RWPE2 (cell line): ENCODE results near the gene HYAL1.

ENCODE experiments used
- ATAC-seq: fragments of 200-7000 bp; cut with Tn5 transposase; 3 replicates; pipeline ENCODE4 v1.9.1; 2021; ENCODE audit warnings: low read depth
- DNase-seq: peaks from one replicate; pipeline ENCODE4 v3.0.0-alpha.2; 2020; ENCODE audit warnings: low spot score
- H3K27ac ChIP-seq: fragments of 450-650 bp; 2 replicates; pipeline ENCODE4 v1.5.1; 2017; ENCODE audit warnings: mild to moderate bottlenecking; ENCODE audit not compliant: poor library complexity, severe bottlenecking
- H3K27me3 ChIP-seq: fragments of 250-450 bp; sonication (Bioruptor Pico); 2 replicates; pipeline ENCODE4 v1.5.1; 2021; ENCODE audit warnings: mild to moderate bottlenecking, moderate library complexity; ENCODE audit not compliant: insufficient read depth, poor library complexity, severe bottlenecking
- H3K36me3 ChIP-seq: fragments of 250-450 bp; sonication (Bioruptor Pico); 2 replicates; pipeline ENCODE4 v1.5.1; 2020; ENCODE audit warnings: low read depth, mild to moderate bottlenecking, moderate library complexity
- H3K4me1 ChIP-seq: fragments of 250-450 bp; sonication (Bioruptor Pico); 2 replicates; pipeline ENCODE4 v1.5.1; 2021; ENCODE audit warnings: mild to moderate bottlenecking, moderate library complexity; ENCODE audit not compliant: insufficient read depth, poor library complexity, severe bottlenecking
- H3K4me3 ChIP-seq: fragments of 250-450 bp; sonication (Bioruptor Pico); 2 replicates; pipeline ENCODE4 v1.5.1; 2021; ENCODE audit warnings: mild to moderate bottlenecking, moderate library complexity; ENCODE audit not compliant: severe bottlenecking
- H3K9me3 ChIP-seq: fragments of 250-450 bp; sonication (Bioruptor Pico); 2 replicates; pipeline ENCODE4 v1.5.1; 2021; ENCODE audit warnings: mild to moderate bottlenecking, moderate library complexity; ENCODE audit not compliant: severe bottlenecking
- TF ChIP-seq, protein P1 (sequence below): fragments of 450-650 bp; IDR thresholded peaks from one replicate; pipeline ENCODE4 v1.5.1; 2017; ENCODE audit warnings: mild to moderate bottlenecking, moderate library complexity; ENCODE audit not compliant: poor library complexity, severe bottlenecking

The HYAL1 gene

DNA sequence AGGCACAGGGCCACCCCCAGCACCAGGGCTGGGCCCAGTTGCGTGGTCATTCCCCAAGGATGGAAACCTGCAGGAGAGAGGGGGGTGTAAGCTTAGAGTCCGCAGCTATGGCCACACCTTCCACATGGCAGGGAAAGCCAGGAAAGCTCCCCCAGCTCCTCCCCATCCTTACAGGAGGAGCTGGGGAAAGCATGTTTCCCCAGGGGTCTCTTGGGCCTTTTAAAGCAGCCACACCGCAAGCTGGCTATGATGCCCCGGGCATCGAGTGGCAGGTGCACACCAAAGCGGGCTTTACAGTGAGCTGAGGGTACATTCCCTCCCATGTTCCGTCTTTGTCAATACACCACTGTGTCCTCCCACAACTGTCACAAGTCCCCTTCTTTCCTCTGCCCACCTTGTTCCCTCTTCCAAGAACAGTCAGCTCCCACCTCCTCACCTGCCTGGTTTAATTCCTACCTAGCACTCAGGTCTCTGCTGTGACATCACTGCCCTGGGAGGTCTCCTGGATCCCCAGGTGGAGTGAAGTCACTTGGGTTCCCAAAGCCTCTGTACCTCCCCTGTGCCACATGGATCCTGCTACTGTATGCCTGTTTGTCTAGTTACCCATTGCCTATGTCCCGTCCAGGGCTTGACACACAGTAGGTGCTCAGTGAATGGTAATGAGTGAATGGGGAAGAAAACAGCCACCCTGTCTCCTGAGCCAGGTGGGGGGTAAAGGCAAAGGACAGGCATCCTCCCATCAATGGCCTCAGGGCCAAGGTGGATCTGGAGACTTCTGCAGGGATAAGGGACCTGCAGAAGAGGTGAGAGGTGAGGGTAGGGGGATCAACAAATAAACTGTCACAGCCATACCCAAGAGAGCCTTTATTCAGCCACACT is 7.6 kb downstream of the HYAL1 start:
- no peaks in the 10 kb centered on the region for H3K27me3 ChIP-seq
- ATAC-seq, result no peak
- H3K9me3 ChIP-seq, result no peaks in the 10 kb centered on the region
- DNase-seq, result no peak
- TF ChIP-seq, protein P1, sequence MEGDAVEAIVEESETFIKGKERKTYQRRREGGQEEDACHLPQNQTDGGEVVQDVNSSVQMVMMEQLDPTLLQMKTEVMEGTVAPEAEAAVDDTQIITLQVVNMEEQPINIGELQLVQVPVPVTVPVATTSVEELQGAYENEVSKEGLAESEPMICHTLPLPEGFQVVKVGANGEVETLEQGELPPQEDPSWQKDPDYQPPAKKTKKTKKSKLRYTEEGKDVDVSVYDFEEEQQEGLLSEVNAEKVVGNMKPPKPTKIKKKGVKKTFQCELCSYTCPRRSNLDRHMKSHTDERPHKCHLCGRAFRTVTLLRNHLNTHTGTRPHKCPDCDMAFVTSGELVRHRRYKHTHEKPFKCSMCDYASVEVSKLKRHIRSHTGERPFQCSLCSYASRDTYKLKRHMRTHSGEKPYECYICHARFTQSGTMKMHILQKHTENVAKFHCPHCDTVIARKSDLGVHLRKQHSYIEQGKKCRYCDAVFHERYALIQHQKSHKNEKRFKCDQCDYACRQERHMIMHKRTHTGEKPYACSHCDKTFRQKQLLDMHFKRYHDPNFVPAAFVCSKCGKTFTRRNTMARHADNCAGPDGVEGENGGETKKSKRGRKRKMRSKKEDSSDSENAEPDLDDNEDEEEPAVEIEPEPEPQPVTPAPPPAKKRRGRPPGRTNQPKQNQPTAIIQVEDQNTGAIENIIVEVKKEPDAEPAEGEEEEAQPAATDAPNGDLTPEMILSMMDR, result no peak
- H3K27ac ChIP-seq, result no peak overlapping the region
- H3K4me3 ChIP-seq, result no peak overlapping the region
- peaks cover 9% of the 10 kb centered on the region for H3K4me1 ChIP-seq
- no peaks in the 10 kb centered on the region; the same call in 1 of the 2 replicates for H3K36me3 ChIP-seq

DNA sequence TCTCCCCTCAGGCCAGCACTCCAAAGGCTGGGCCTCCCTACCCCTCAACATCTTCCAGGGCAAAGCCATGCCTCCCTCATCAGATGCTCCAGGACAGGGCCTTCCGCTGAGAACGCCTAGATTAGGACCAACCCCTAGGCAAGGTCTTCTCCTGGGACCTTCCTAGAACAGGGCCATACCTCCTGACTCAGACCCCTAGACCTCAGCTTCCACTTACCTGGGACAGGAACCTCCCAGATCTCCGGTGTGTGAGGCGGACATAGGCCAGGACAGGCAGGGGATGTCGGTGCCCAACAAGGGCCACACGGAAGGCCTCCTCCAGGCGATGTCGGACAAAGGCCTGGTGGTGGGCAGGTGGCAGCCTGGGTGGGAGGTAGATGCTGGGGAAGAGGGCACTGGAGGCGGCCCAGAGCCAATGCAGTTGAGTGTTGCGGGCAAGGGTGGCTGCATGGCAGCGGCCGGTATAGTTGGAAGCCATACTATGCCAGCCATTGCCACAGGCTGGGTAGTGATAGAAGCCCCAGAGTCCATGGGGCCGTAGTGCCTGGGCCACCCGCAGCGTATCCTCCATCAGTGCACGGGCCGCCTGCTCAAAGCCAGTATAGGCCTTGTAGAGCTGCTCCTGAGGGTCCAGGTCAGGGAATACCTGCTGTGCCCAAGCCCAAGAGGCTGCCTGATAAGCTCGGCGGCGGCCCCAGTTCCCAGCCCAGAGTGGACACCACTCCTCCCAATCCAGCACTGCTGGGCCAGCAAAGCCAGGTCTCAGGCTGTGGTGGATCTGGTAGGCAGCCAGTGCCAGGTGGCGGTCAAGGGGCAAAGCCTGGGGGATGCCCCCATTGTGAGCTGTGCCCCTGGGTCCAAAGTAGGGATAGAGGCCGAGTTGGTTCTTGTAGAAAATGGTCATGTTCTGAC is 8.6 kb downstream of the HYAL1 start:
- no peaks in the 10 kb centered on the region for H3K9me3 ChIP-seq
- peaks cover 10% of the 10 kb centered on the region for H3K36me3 ChIP-seq
- DNase-seq (no peak), ATAC-seq (no peak)
- H3K4me1 ChIP-seq, result peaks cover under 1% of the 10 kb centered on the region
- no peak overlapping the region for H3K27ac ChIP-seq
- H3K4me3 ChIP-seq, result no peak overlapping the region
- H3K27me3 ChIP-seq, result no peaks in the 10 kb centered on the region
- TF ChIP-seq, protein P1, result no peak

DNA sequence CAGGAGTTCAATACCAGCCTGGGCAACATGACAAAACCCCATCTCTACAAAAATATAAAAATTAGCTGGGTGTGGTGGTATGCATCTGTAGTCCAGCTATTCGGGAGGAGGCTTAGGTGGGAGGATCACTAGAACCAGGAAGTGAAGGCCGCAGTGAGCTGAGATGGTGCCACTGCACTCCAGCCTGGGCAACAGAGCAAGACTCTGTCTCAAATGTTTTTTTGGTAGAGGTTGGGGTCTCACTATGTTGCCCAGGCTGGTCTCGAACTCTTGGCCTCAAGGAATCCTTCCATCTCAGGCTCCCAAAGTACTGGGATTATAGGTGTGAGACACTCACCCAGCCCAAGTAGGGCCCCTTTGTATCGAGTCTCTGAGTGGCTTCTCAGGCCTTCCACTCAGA is 9.3 kb downstream of the HYAL1 start:
- H3K27ac ChIP-seq, result no peak overlapping the region
- H3K36me3 ChIP-seq, result peaks cover 17% of the 10 kb centered on the region
- TF ChIP-seq, protein P1, result no peak
- DNase-seq (no peak), ATAC-seq (no peak)
- H3K4me3 ChIP-seq, result no peak overlapping the region
- H3K4me1 ChIP-seq, result no peaks in the 10 kb centered on the region
- H3K27me3 ChIP-seq, result no peaks in the 10 kb centered on the region
- H3K9me3 ChIP-seq, result no peaks in the 10 kb centered on the region

DNA sequence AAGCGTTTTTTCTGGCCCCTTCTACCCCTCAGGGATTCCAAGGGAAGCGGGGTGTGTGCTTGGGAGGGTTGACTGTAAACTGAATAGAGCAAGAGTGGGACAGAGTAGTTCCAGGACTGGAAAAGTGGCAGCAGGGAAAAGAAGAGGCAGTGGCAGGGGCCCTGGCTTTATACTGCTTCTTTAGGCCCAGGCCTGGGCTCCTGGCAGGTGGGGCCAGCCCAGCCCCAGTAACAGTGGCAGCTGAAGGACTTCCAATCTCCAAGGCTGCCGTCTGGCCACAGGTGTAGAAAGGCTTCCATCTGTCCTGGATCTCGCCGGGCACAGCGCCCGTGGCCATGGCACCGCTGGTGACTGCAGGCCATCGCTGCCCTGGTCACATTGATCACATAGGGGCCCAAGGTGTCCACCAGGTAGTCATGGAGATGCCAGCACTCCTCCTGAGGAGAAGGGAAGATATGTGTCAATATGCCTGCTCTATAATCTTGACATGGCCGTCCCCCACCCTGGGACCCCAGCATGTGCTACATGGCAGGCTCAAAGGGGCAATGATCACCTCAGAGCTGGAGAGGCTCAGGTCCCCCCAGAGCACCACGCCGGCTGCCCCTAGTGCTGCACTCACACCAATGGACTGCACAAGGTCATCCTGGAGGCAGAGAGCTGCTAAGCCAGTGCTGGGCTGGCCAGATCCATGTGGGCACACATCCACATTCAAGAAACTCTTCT is 10.1 kb downstream of the HYAL1 start:
- H3K36me3 ChIP-seq, result peaks cover 25% of the 10 kb centered on the region
- H3K9me3 ChIP-seq, result no peaks in the 10 kb centered on the region
- H3K27ac ChIP-seq, result peak overlapping the region; percentile 70
- H3K4me1 ChIP-seq, result no peaks in the 10 kb centered on the region
- no peak for ATAC-seq
- no peak for DNase-seq
- TF ChIP-seq, protein P1, result no peak
- H3K4me3 ChIP-seq, result no peak overlapping the region
- no peaks in the 10 kb centered on the region for H3K27me3 ChIP-seq
